Right lung (tissue), 10 donors: ENCODE measurements around the gene ARHGEF4. TPM values are rescaled to one million over a fixed set of nuclear protein-coding genes. Genes with fewer than 3 reads are reported as not detected.

Experiments used
- DNase-seq, 2 donors: peaks; one replicate each; pipeline ENCODE4 v3.0.0-alpha.2; 2013
- long read RNA-seq, 8 donors: transcript quantifications; one replicate each; lab custom pipeline, GENCODE V29; 2026
- polyA plus RNA-seq, 5 donors: library from polyadenylated mRNA; unstranded; fragments of 120-200 nt; gene quantifications; one replicate each; pipeline versions ENCODE4 v1.2.1 to v1.2.3, GENCODE V29; 2013; ENCODE audit warnings: inconsistent platforms in 1 of 5, low replicate concordance in 1 of 5; ENCODE audit not compliant: insufficient read length in 5 of 5, insufficient read depth in 1 of 5

The ARHGEF4 gene
- polyA plus RNA-seq: 1 to 10 TPM; 2.0 to 4.1 (median 2.7) TPM
- long read RNA-seq, donor 1: 0 reads
- long read RNA-seq, donor 2: 0 reads
- long read RNA-seq, donor 3: 0 reads
- long read RNA-seq, donor 4, partial matches to known transcripts: 0 of 1 reads
- long read RNA-seq, donor 4, other reads (novel, unspliced or antisense): 0 of 1 reads
- long read RNA-seq, donor 5: 0 reads
- long read RNA-seq, donor 6: 0 reads
- long read RNA-seq, donor 7: 0 reads
- long read RNA-seq, donor 8, partial matches to known transcripts: 69 of 69 reads
- long read RNA-seq, donor 8, other reads (novel, unspliced or antisense): 0 of 69 reads

DNA sequence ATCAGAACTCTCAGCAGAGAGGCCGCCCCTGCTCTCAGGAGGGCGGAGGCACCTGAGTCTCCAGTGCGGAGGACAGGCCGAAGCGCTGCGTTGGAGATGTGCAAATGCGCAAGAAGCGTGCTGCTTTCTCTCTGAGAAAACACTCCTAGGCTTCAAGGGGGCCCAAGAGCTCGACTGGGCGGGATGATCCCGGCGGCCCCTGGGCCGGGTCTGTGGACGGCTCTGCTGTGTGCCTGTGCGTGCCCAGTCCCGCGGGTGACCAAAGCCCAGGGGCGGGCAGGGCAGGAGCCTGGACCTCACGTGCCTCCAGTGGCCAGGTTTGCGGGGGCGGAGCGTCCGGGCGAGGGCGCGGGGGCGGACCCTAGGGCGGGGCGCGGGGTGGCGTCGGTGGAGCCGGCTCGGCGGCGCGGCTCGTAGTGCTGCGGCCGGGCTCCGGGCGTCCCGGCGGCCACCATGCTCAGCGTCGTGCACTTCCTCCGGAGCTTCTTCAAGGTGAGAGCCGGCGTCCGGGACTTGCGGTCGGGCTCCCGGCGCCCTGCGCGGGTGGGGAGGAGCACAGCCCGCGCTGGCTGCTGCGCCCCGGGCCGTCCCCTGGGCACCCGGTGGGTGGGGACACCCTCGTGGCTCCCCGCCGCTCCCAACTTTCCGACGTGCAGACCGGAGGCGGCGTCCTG lies at the start of gene ARHGEF4:
TSS of gene ARHGEF4 (plus strand) at position 414 of the 674 bp plus-strand sequence. CDS start at position 454, 40 bp downstream.
- DNase-seq: no peak

DNA sequence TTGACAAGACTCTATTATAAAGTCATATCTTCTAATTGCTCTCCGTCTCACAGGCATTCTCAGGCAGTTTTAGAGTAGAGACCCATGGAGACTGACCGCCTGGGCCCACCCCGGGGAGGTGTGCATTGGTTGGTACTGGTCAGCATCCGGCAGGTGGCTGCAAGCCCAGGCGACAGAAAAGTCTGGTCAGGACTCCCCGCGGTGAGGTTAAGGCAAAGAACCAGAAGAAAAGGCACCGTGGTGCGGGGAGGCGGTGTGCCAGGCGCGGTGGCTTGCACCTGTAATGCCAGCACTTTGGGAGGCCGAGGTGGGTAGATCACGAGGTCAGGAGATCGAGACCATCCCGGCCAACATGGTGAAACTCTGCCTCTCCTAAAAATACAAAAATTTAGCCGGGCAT lies 48.9 kb upstream of the ARHGEF4 start:
- DNase-seq: no peak

GRCh38 chr2:130790312-130790711 lies 46.4 kb upstream of the ARHGEF4 start:
- DNase-seq: no peak

DNA sequence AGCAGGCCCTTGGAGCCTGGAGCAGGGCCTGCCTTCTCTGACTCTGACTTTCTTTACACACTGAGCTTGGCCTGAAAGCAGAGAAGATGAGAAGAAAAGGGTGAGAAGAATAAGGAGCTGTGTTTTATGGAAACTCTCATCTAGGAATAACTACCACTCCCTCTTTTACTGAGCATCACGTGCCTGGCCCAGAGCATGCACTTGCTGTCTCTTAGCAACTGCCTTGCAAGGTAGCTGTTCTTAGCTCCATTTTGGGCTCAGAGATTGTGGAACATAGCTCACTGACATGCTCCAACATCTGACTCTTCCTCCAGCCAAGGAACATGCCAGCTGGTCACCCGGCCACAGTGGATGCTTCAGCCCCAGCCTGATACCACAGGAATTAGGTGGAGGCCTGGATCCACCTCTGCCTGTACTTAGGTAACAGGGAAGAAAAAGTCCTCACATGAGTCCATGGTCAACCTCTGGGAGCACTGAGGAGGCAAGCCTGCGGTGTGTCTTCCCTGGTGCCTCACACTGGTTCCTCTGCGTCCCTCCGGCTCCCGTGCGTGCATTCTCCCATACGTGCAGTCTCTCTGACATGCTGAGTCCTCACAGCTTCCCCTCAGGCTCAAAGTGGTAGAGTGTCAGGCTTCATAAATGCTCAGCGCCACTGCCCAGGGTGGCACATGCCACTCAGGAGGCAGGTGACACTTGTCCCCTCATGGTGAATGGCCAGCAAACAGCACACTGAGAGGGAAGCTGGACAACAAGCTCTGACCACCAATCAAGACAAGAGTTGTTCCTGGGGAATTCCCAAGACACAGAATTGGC lies 45.7 kb upstream of the ARHGEF4 start:
- DNase-seq: no peak

DNA sequence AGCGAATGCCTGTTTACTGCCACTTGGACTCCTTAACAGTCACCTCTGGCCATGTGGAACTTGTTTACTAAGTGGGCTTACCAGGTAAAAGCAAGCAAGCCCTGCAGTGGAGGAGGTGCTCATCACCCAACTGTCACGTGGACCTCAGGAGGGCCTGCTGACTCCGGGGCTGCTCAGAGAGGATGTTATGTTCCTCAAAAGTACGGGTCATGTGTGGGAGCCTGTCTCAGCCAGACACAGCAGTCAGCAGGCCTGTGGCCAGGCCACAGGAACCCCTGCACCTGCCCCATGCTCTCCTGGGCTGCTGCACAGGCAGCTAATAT lies 45.1 kb upstream of the ARHGEF4 start:
- no peak for DNase-seq

GRCh38 chr2:130795431-130795830 lies 41.3 kb upstream of the ARHGEF4 start:
- DNase-seq: no peak

DNA sequence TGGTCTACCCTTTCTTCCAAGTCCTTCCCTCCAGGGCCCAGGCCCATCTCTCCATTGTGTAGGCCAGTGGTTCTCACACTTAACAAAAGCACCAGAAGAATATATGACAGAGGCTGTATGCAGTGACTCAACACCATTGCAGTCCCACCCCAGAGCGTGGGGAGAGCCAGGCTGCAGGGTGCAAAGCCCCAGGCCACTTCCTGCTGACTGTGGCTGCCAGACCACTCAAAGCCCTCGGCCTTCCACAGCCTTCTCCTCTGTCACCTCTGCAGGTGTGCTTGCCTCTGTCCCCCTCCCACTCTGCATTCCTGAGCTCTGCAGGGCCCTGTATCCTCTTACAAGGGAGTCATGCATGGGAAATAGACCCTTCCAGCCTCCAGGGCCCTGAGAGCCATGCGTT lies 40.4 kb upstream of the ARHGEF4 start:
- no peak for DNase-seq

GRCh38 chr2:130797493-130798435 lies 39.0 kb upstream of the ARHGEF4 start:
- peak; percentile 88 to 89 for DNase-seq

DNA sequence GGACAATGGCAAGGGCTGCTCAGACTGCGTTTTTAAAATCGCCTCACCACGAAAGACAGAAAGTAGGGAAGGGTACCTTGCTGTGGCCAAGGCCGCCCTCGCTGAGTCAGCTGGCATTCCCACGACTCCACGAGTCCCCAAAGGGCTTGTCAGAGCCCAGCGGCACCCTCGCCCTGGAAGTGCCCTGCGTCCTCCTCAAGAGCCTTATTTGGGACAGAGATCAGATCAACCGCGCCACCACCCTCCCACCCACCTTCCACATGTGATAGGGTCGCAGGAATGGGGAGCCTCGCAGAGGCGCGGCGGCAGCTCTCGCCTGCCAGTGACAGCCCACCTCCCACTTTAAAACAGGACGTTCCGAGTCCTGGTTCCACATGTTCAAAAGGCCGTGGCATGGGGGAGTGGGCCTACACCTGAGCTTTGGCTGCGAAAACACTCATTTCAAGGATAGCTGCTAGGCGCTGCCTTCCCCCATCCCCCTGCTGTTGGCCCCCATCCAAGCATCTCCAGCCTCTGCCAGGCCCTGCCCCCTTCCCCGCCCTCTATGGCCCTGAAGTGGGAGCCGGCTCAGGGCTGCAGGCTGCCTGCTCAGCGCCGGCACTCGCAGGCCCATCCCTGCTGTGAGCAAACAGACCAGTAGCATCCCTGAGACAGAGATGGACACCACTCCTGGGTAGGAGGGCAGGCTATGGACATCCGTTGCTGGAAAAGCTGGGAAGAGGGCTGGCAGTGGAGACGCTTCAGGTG lies 38.1 kb upstream of the ARHGEF4 start:
- peak; percentile 49 to 62 for DNase-seq

- no peak for DNase-seq
These were observed 37.4 kb upstream of the ARHGEF4 start for GRCh38 chr2:130799295-130799694.

DNA sequence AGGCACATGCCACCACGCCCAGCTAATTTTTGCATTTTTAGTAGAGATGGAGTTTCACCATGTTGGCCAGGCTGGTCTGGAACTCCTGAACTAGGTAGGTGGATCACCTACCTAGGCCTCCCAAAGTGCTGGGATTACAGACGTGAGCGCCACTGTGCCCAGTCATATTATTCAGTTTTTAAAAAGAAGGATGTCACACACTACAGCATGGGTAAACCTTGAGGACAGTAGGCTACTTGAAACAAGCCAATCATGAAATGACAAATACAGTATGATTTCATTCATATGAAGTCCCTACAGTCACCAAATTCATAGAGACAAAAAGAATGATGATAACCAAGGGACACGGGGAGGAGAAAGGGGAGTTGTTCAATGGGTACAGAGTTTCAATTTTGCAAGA lies 31.1 kb upstream of the ARHGEF4 start:
- no peak for DNase-seq

- no peak for DNase-seq
These were observed 30.3 kb upstream of the ARHGEF4 start for GRCh38 chr2:130806370-130806769.

DNA sequence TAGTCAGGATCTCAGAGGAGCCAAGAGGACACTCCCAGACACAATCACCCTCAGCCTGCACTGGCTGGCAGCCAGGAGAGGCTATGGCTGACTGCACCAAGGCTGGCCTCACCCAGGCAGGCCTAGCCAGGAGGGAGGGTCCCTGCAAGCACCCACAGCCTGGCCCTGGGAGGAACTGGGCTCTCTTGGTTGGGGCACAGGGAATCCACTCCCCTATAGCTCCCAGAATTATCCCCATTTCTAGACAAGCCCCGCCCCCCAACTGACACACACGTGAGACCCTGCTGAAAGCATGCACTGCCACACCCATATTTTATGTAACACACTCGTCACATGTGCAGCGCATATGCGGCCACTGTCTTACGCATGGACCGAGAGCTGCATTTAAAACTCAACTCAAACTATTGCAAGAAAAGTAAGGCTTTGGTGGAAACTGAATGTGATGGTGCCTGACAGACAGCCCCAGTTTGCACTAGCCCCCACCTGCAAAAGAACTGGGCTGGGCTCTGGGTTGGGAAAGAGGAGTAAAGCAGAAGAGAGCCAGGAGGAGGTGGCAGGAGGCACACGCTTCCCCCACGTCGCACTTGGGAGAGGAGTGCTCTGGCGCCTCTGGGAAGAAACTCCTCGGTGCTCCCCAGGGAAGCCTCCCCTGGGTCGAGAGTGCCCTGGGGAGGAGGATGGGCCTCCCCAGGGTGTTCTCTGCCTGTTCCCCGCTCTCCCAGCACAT lies 28.9 kb upstream of the ARHGEF4 start:
- DNase-seq: no peak

- DNase-seq: no peak
These were observed 28.0 kb upstream of the ARHGEF4 start for GRCh38 chr2:130808482-130809268.

DNA sequence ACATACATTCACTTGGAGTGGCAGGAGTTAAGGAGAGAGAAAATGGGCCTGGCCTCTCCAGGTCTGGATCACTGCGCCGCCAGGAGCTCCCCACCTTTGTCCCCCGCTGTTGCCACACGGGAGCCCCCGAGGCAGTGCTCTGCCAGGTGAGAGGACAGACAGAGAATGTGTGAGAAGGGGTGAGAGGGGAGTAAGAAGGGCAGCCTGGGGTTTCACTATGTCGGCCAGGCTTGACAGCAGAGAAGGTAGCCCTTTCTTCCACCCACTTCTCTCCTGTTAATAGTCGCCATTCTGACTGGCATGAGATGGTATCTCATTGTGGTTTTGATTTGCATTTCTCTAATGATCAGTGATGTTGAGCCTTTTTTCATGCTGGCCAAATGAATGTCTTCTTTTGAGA lies 26.2 kb upstream of the ARHGEF4 start:
- DNase-seq: no peak

GRCh38 chr2:130813722-130814121 lies 23.0 kb upstream of the ARHGEF4 start:
- DNase-seq: no peak

DNA sequence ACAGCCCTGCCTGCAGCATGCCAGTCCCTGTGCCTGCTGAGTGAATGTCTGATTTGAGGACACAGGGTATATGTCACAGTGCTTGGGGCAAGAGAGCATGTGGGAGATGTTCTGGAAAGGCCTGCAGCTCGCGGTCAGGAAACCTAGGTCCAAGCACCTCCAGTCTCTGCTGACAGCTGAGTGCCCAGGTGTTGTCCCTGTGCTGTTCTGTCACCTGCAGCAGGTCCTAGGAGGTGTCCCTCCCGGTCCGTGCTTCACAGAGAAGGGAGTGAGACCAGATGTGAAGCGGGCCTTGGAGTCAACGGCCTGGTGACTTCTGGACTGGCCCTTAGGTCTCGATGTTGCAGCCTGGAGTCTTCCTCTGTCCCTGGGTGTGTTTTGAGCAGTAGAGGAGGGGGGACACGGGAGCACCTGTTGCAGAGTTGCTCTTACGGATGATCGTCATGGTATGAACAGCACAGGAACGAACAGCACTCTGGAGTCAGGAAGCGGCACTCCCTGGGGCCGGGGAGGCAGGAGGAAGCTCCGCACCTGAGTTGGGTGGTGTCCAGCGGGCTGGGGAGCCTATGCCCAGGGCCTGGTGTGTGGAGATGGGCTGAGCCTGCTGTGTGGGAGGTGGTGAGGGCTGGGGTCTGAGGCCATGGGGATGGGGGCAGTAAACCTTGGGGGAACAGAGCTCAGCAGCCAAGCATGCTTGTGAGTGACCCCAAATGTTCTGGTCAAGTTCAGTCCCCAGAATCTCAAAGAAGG lies 21.6 kb upstream of the ARHGEF4 start:
- no peak for DNase-seq

- DNase-seq: no peak
These were observed 17.9 kb upstream of the ARHGEF4 start for GRCh38 chr2:130818809-130819208.

DNA sequence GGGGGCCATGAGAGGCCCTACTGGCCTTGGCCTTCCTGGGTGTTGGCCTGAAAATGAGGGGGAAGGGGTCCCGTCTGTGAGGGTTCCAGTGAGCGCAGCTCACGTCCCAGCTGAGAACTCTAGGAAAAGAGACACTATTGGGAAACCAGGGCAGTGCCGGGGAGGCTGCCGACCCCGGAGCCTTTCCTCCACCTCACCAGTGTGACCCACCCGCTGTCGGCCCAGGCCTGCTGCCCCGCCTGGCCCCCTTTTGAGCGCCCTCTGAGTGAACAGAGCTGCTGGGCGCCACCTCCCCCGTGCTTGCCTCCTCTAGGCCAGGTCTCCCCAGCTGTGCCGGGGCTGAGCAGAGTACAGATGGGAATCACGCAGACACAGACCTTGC lies 17.5 kb upstream of the ARHGEF4 start:
- DNase-seq: no peak
